Measurements from ENCODE around the gene LYPD3. TPM values are rescaled to one million over a fixed set of nuclear protein-coding genes. Genes with fewer than 3 reads are reported as not detected.

Gene LYPD3
- total and polyA plus RNA-seq, 3 experiments from 2014 or later = 0.84 to 3.8 (median 1.2) TPM

GRCh38 chr19:43416951-43417623, 48.3 kb downstream of the LYPD3 start:
- POLR2A ChIA-PET = no interaction called here
- Histone ChIP-seq H3K9me3 (ENCODE audit: low read length) (no peaks in the 10 kb centered on the region), H3K4me3 (ENCODE audit: low read length) (no peak overlapping the region), H3K36me3 (ENCODE audit: insufficient read depth, low read length) (no peaks in the 10 kb centered on the region), H3K27ac (ENCODE audit: low read depth, low read length) (no peak overlapping the region), H3K27me3 (ENCODE audit: insufficient read depth, low read length, poor library complexity, severe bottlenecking) (no peaks in the 10 kb centered on the region), H3K4me1 (ENCODE audit: insufficient read depth, low read length) (no peaks in the 10 kb centered on the region)
- Mint-ChIP-seq H3K36me3 (no peaks in the 10 kb centered on the region), H3K27ac (no peak overlapping the region), H3K4me1 (no peaks in the 10 kb centered on the region), H3K9me3 (no peaks in the 10 kb centered on the region), H3K27me3 (peaks cover 10 to 15% of the 10 kb centered on the region in 2 donors), H3K4me3 (no peak overlapping the region)
- no peak for DNase-seq
- CTCF ChIA-PET = no interaction called here

GRCh38 chr19:43414554-43414953, 50.9 kb downstream of the LYPD3 start, which contains the start of gene TEX101:
Gene TEX101 (plus strand): TSS chr19:43414890. CDS start chr19:43415920, 1,030 bp downstream.
- H3K4me1 Mint-ChIP-seq = no peaks in the 10 kb centered on the region
- H3K27me3 ChIP-seq (ENCODE audit: insufficient read depth, low read length, poor library complexity, severe bottlenecking) = no peaks in the 10 kb centered on the region
- H3K9me3 Mint-ChIP-seq = peaks cover 0 to 2% (median 0%) of the 10 kb centered on the region in 5 donors
- CTCF ChIA-PET = no interaction called here
- peaks cover 0 to 8% (median 0%) of the 10 kb centered on the region in 3 donors for H3K36me3 Mint-ChIP-seq
- no peak within 1 kb of the TSS for H3K27ac ChIP-seq (ENCODE audit: low read depth, low read length)
- H3K27me3 Mint-ChIP-seq = peaks cover 9 to 23% of the 10 kb centered on the region in 2 donors
- no peaks in the 10 kb centered on the region for H3K9me3 ChIP-seq (ENCODE audit: low read length)
- H3K4me3 ChIP-seq (ENCODE audit: low read length) = no peak within 1 kb of the TSS
- H3K27ac Mint-ChIP-seq = peak within 1 kb of the TSS in 1 of 8 donors; percentile 63
- H3K4me1 ChIP-seq (ENCODE audit: insufficient read depth, low read length) = no peaks in the 10 kb centered on the region
- POLR2A ChIA-PET = no interaction called here
- DNase-seq = no peak
- H3K4me3 Mint-ChIP-seq = no peak within 1 kb of the TSS
- H3K36me3 ChIP-seq (ENCODE audit: insufficient read depth, low read length) = no peaks in the 10 kb centered on the region

- Mint-ChIP-seq H3K27ac (no peak overlapping the region), H3K36me3 (peaks cover 0 to 8% (median 0%) of the 10 kb centered on the region in 3 donors), H3K9me3 (peaks cover 0 to 2% (median 0%) of the 10 kb centered on the region in 5 donors), H3K4me1 (no peaks in the 10 kb centered on the region), H3K27me3 (peaks cover 9 to 19% of the 10 kb centered on the region in 2 donors), H3K4me3 (no peak overlapping the region)
- Histone ChIP-seq H3K4me3 (ENCODE audit: low read length) (no peak overlapping the region), H3K27ac (ENCODE audit: low read depth, low read length) (no peak overlapping the region), H3K36me3 (ENCODE audit: insufficient read depth, low read length) (no peaks in the 10 kb centered on the region), H3K9me3 (ENCODE audit: low read length) (no peaks in the 10 kb centered on the region), H3K4me1 (ENCODE audit: insufficient read depth, low read length) (no peaks in the 10 kb centered on the region), H3K27me3 (ENCODE audit: insufficient read depth, low read length, poor library complexity, severe bottlenecking) (no peaks in the 10 kb centered on the region)
- DNase-seq = no peak
- ChIA-PET POLR2A (no interaction called here), CTCF (no interaction called here)
These were observed 53.0 kb downstream of the LYPD3 start for GRCh38 chr19:43412441-43412840.

Other genes with a start within 250 kb of the LYPD3 start
- not detected for gene PSG9, start 196.1 kb downstream of the LYPD3 start, total RNA-seq
- not detected for gene PSG9, start 196.1 kb downstream of the LYPD3 start, polyA plus RNA-seq
- gene CD177, start 111.9 kb downstream of the LYPD3 start, total RNA-seq = not detected
- gene CD177, start 111.9 kb downstream of the LYPD3 start, polyA plus RNA-seq = not detected
- not detected for gene TEX101, start 50.7 kb downstream of the LYPD3 start, total RNA-seq
- gene TEX101, start 50.7 kb downstream of the LYPD3 start, polyA plus RNA-seq = not detected
- gene PHLDB3, start 39.1 kb upstream of the LYPD3 start, total RNA-seq = 10 to 100 TPM; 13.5 to 15.4 TPM
- 8.1 TPM for gene PHLDB3, start 39.1 kb upstream of the LYPD3 start, polyA plus RNA-seq
- gene ETHE1, start 61.6 kb upstream of the LYPD3 start, total RNA-seq = 10 to 100 TPM; 34.4 to 42.3 TPM
- 77.0 TPM for gene ETHE1, start 61.6 kb upstream of the LYPD3 start, polyA plus RNA-seq
- 1 to 10 TPM; 2.1 to 2.3 TPM for gene ZNF575, start 67.6 kb upstream of the LYPD3 start, total RNA-seq
- 2.6 TPM for gene ZNF575, start 67.6 kb upstream of the LYPD3 start, polyA plus RNA-seq
- gene XRCC1, start 109.9 kb upstream of the LYPD3 start, total RNA-seq = 10 to 100 TPM; 37.0 to 37.2 TPM
- 31.4 TPM for gene XRCC1, start 109.9 kb upstream of the LYPD3 start, polyA plus RNA-seq
- gene PINLYP, start 110.2 kb upstream of the LYPD3 start, total RNA-seq = 10 to 100 TPM in 1 of 2 experiments, 1 to 10 TPM in 1; 9.9 to 13.8 TPM
- gene PINLYP, start 110.2 kb upstream of the LYPD3 start, polyA plus RNA-seq = 1.3 TPM
- 10 to 100 TPM; 25.4 to 30.2 TPM for gene IRGQ, start 130.5 kb upstream of the LYPD3 start, total RNA-seq
- gene IRGQ, start 130.5 kb upstream of the LYPD3 start, polyA plus RNA-seq = 2.2 TPM
- gene ZNF576, start 131.0 kb upstream of the LYPD3 start, total RNA-seq = 10 to 100 TPM; 19.5 to 20.9 TPM
- 9.3 TPM for gene ZNF576, start 131.0 kb upstream of the LYPD3 start, polyA plus RNA-seq
- gene SRRM5, start 146.5 kb upstream of the LYPD3 start, total RNA-seq = under 1 TPM; 0.24 to 0.58 TPM
- 0.26 TPM for gene SRRM5, start 146.5 kb upstream of the LYPD3 start, polyA plus RNA-seq
- gene ZNF428, start 154.0 kb upstream of the LYPD3 start, total RNA-seq = 10 to 100 TPM; 23.6 to 23.8 TPM
- gene ZNF428, start 154.0 kb upstream of the LYPD3 start, polyA plus RNA-seq = 22.0 TPM
- under 1 TPM; 0.24 to 0.57 TPM for gene CADM4, start 174.2 kb upstream of the LYPD3 start, total RNA-seq
- gene CADM4, start 174.2 kb upstream of the LYPD3 start, polyA plus RNA-seq = not detected
- gene PLAUR, start 204.6 kb upstream of the LYPD3 start, total RNA-seq = 1 to 10 TPM; 2.7 to 5.0 TPM
- gene PLAUR, start 204.6 kb upstream of the LYPD3 start, polyA plus RNA-seq = 3.8 TPM